ENCODE results near the gene CARD19.
"Not testable (repeated sequence)": the region's sequence is repeated elsewhere in the genome, so short reads cannot be mapped to it uniquely, and the experiment has no call there.

The CARD19 gene

GRCh38 chr9:93089024-93089423 is 7.0 kb upstream of the CARD19 start:
- no peak for DNase-seq

GRCh38 chr9:93089481-93089991 is 6.5 kb upstream of the CARD19 start:
- no peak for DNase-seq

- DNase-seq = no peak
These were observed 5.8 kb upstream of the CARD19 start for GRCh38 chr9:93090091-93090655.

- no peak for DNase-seq
These were observed 5.0 kb upstream of the CARD19 start for GRCh38 chr9:93091056-93091452.

- DNase-seq = no peak
These were observed 4.5 kb upstream of the CARD19 start for GRCh38 chr9:93091453-93092081.

GRCh38 chr9:93092251-93092991 is 3.6 kb upstream of the CARD19 start:
- DNase-seq = no peak

- DNase-seq = no peak
These were observed 2.7 kb upstream of the CARD19 start for GRCh38 chr9:93093127-93093876.

DNA sequence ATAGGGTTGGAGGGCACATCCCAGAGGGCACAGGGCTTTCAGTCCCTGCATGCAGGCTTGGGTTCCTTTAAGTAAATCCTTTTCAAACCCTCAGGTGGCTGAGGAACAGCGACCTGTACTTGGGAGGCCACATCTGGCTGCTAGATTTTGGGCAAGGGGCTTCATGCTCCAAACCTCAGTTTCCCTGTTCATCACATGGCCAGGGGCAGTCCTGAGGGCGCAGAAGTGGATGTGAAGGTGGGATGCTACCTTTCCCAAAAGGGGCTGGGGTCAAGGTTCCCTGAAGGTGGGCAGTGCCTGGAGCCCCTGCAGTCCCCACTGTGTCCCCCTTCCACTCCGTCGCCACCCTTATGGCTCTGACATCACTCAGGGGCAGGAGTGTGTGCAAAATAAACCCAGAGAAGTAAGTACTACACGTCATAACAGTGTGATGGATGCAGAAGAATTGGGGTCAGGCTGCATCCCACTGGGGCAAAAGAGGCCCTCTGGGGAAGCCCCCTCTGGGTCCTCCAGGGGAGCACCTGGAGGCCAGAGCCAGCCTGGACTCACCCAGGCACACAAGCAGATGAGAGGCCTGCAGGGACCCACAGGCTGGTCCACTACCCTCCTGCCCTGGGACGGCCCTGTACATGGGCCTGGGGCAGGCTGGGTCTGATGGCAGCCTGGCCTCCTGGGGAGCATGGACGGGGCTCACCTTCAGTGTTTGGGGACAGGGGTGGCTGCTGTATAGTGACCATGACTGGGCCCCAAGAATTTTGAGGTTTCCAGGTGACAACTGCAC is 1.9 kb upstream of the CARD19 start:
- DNase-seq = no peak

- DNase-seq = no peak
These were observed 1.3 kb upstream of the CARD19 start for GRCh38 chr9:93094658-93095204.

DNA sequence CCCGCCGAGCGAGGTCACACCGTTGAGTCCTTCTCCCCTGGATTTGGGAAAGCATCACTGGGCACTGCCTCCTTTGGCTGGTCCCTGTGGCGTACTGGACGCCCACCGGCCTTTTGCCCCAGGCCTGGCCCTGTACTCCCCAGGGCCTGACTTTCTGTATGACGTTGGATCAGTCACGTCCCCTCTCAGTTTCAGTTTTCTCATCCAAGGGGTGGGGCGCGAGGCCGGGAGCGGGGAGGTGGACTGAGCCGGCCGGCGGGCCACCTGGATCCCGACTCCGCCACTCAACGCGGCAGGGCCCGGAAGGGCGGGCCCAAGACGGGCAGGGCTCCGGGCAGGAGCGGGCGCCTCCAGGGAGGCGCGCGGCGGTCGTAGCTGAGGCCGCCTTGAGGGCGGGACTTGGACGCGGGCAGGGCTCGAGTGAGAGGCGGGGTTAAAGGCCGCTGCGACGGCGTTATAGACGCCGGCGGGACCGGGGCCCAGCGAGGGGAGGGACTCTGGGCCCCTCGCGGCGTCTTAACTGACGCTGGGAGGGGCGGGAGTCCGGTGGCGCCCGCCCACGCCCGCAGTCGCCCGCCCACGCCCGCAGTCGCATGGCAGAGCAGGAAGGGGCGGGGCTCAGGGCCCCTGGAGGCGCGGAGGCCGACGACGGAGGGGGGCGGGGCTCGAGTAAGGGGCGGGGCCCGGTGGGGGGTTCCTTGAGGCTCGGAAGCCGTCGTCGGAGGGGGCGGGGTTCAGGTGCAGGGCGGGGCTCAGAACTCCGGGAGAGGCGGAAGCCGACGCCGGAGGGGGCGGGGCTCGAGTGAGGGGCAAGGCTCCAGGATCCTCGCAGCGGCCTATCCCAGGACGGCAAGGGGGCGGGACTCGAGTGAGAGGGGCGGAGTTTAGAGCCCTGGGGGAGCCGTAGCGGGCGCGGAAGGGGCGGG is 549 bp upstream of the CARD19 start:
- DNase-seq = peak; percentile 98

DNA sequence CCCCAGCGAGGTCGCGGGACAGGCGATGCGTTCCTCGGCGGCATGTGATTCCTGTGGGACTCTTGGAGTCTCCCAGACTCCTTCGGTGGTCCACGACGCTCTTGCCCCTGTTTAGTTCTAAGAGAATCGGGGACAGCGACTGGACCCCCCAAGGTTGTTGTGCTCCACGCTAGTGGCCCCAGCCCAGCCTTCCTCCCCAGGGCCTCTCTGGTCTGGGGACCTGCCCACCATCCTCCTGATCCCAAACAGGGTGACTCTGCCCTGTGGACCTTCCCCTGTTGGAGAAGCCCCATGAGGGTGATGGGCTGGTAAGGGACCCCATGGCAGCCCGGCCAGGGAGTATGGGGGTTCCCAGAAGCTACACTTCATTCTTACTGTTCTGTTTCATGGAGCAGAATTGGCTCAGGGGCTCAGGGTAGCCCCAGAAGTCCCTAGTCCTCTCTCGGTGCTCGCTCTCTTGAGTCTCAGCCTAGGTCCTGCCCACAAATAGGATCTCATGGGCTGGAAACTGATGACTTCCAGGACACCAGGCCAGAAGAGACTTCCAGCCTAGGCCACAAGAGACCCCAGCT is 880 bp downstream of the CARD19 start:
- DNase-seq = no peak

DNA sequence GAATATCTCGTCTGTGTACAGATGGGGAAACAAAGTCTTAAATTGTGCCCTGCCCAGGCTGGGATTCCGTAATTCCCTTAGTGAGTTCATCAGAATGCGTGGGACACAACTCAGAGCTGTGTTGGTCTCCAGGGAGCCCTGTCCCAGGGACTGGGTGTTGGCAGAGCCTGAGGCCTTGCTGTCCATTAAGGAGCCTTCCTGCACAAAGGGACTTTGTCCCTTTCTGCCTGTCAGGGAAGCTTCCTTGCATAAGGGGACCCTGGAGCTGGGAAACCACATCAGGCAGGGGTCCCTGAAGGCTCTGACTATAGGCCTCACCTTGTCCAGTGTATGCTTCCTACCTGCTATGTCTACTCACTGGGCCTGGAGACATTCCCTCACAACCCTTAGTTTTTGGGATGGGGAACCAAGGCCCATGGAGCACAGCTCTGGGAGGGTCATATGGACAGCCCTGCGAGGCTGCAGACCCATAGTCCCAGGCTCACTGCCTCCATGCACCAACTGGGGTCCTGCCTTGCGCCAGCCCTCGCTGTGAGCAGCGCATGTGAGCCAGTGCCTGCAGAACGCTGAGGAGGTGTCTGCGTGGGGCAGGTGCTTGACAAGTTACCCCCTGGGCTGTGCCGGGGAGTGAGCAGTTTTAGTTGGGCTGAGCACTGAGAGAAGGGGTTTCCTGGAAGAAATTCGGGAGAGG is 1.6 kb downstream of the CARD19 start:
- no peak for DNase-seq

GRCh38 chr9:93098236-93098946 is 2.4 kb downstream of the CARD19 start:
- no peak for DNase-seq

- no peak for DNase-seq
These were observed 3.7 kb downstream of the CARD19 start for GRCh38 chr9:93099551-93100275.

- DNase-seq = no peak
These were observed 4.2 kb downstream of the CARD19 start for GRCh38 chr9:93100276-93100636.

DNA sequence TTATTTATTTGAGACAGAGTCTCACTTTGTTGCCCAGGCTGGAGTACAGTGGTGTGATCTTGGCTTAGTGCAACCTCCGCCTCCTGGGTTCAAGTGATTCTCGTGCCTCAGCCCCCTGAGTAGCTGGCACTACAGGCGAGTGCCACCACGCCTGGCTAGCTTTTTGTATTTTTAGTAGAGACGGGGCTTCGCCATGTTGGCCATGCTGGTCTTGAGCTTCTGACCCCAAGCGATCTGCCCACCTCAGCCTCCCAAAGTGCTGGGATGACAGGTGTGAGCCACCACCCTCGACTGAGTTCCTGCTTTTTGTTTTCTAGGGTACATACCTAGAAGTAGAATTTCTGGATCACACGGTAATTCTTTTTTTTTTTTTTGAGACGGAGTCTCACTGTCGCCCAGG is 5.1 kb downstream of the CARD19 start:
- not testable (repeated sequence) for DNase-seq

- no peak for DNase-seq
These were observed 9.6 kb downstream of the CARD19 start for GRCh38 chr9:93105620-93106019.

DNA sequence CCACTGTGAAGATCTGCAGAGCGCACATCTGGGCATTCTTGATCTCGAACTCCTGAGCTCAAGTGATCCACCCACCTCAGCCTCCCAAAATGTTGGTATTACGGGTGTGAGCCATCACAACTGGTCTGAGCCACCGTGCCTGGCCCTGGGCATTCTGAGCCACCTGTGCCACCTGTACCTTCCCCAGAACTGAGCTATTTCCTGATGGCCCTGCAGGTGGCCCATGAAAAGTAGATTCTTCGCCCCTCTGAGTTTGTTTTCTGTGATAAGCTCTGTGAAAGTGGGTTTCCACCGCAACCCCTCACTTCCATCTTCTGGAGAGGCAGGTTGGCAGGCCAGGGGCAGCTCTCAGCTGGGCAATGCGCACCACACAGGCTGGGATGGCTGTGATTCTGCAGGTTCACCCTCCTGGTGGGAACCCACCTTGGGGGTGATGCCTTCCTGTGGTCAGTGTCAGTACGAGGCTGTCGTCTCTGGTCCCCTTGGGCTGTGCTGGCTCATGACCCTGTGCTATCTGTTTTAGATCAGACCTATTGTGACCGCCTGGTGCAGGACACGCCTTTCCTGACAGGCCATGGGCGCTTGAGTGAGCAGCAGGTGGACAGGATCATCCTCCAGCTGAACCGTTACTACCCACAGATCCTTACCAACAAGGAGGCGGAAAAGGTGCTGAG is 11.3 kb downstream of the CARD19 start:
- no peak for DNase-seq

Measured in NCI-H1417 treated with DMSO at 0.1 percent for 48 hours (cell line).